ES-I3 (cell line): Measurements from ENCODE around the gene OMP.
"Not testable (repeated sequence)": the region's sequence is repeated elsewhere in the genome, so short reads cannot be mapped to it uniquely, and the experiment has no call there.

Experiments used
- H3K36me3 ChIP-seq: 2 replicates; pipeline ENCODE4 v1.6.1; 2013; ENCODE audit warnings: mild to moderate bottlenecking, low read length, control low read depth, moderate library complexity; ENCODE audit not compliant: insufficient read depth
- H3K4me1 ChIP-seq: 2 replicates; pipeline ENCODE4 v1.6.1; 2013; ENCODE audit warnings: mild to moderate bottlenecking, control low read depth, low read length; ENCODE audit not compliant: insufficient read depth
- H3K9ac ChIP-seq: 2 replicates; pipeline ENCODE4 v1.6.1; 2013; ENCODE audit warnings: low read depth, mild to moderate bottlenecking, low read length, moderate library complexity
- H3K9me3 ChIP-seq: 2 replicates; pipeline ENCODE4 v1.6.1; 2013; ENCODE audit warnings: mild to moderate bottlenecking, low read length, moderate library complexity; ENCODE audit not compliant: control insufficient read depth, insufficient read depth

Gene OMP

GRCh38 chr11:77088236-77089003 is 14.2 kb upstream of the OMP start:
- no peaks in the 10 kb centered on the region for H3K9me3 ChIP-seq
- no peaks in the 10 kb centered on the region for H3K36me3 ChIP-seq
- H3K9ac ChIP-seq, result no peak overlapping the region
- H3K4me1 ChIP-seq, result no peaks in the 10 kb centered on the region; the same call in 1 of the 2 replicates

GRCh38 chr11:77089004-77089545 is 13.6 kb upstream of the OMP start:
- H3K4me1 ChIP-seq, result no peaks in the 10 kb centered on the region; the same call in 1 of the 2 replicates
- no peaks in the 10 kb centered on the region for H3K36me3 ChIP-seq
- no peaks in the 10 kb centered on the region for H3K9me3 ChIP-seq
- H3K9ac ChIP-seq, result no peak overlapping the region

GRCh38 chr11:77090046-77090372 is 12.6 kb upstream of the OMP start:
- Histone ChIP-seq H3K36me3 (no peaks in the 10 kb centered on the region), H3K4me1 (no peaks in the 10 kb centered on the region; the same call in 1 of the 2 replicates), H3K9me3 (no peaks in the 10 kb centered on the region), H3K9ac (no peak overlapping the region)

GRCh38 chr11:77090373-77091111 is 12.1 kb upstream of the OMP start:
- Histone ChIP-seq H3K4me1 (no peaks in the 10 kb centered on the region; the same call in 1 of the 2 replicates), H3K9me3 (no peaks in the 10 kb centered on the region), H3K36me3 (no peaks in the 10 kb centered on the region), H3K9ac (no peak overlapping the region)

- no peak overlapping the region for H3K9ac ChIP-seq
- H3K4me1 ChIP-seq, result no peaks in the 10 kb centered on the region; the same call in 1 of the 2 replicates
- no peaks in the 10 kb centered on the region for H3K9me3 ChIP-seq
- H3K36me3 ChIP-seq, result no peaks in the 10 kb centered on the region
These were observed 11.3 kb upstream of the OMP start for GRCh38 chr11:77091146-77091940.

- Histone ChIP-seq H3K4me1 (no peaks in the 10 kb centered on the region; the same call in 1 of the 2 replicates), H3K36me3 (no peaks in the 10 kb centered on the region), H3K9ac (no peak overlapping the region), H3K9me3 (peaks cover 2% of the 10 kb centered on the region; the same call in 1 of the 2 replicates)
These were observed 10.3 kb upstream of the OMP start for GRCh38 chr11:77092382-77092781.

- Histone ChIP-seq H3K4me1 (no peaks in the 10 kb centered on the region; the same call in 1 of the 2 replicates), H3K9me3 (peaks cover 2% of the 10 kb centered on the region; the same call in 1 of the 2 replicates), H3K9ac (no peak overlapping the region), H3K36me3 (no peaks in the 10 kb centered on the region)
These were observed 9.4 kb upstream of the OMP start for GRCh38 chr11:77093056-77093891.

- peaks cover 2% of the 10 kb centered on the region; the same call in 1 of the 2 replicates for H3K9me3 ChIP-seq
- no peaks in the 10 kb centered on the region for H3K36me3 ChIP-seq
- H3K9ac ChIP-seq, result no peak overlapping the region
These were observed 8.4 kb upstream of the OMP start for GRCh38 chr11:77093987-77094840.

GRCh38 chr11:77094841-77095365 is 7.7 kb upstream of the OMP start:
- Histone ChIP-seq H3K4me1 (no peaks in the 10 kb centered on the region; the same call in 1 of the 2 replicates), H3K36me3 (no peaks in the 10 kb centered on the region), H3K9ac (no peak overlapping the region), H3K9me3 (peaks cover 2% of the 10 kb centered on the region; the same call in 1 of the 2 replicates)

More at GRCh38 chr11:77093987-77094840, 8.4 kb upstream of the OMP start:
- H3K4me1 ChIP-seq, result no peaks in the 10 kb centered on the region; the same call in 1 of the 2 replicates

GRCh38 chr11:77095551-77096490 is 6.8 kb upstream of the OMP start:
- no peak overlapping the region for H3K9ac ChIP-seq
- no peaks in the 10 kb centered on the region; the same call in 1 of the 2 replicates for H3K4me1 ChIP-seq
- peaks cover 2% of the 10 kb centered on the region; the same call in 1 of the 2 replicates for H3K9me3 ChIP-seq
- H3K36me3 ChIP-seq, result no peaks in the 10 kb centered on the region

- Histone ChIP-seq H3K9me3 (peaks cover 2% of the 10 kb centered on the region; the same call in 1 of the 2 replicates), H3K4me1 (no peaks in the 10 kb centered on the region), H3K36me3 (no peaks in the 10 kb centered on the region), H3K9ac (no peak overlapping the region)
These were observed 6.0 kb upstream of the OMP start for GRCh38 chr11:77096591-77097019.

GRCh38 chr11:77097180-77097579 is 5.5 kb upstream of the OMP start:
- H3K9ac ChIP-seq, H3K4me1 ChIP-seq, H3K36me3 ChIP-seq, H3K9me3 ChIP-seq: not testable (repeated sequence)
